ENCODE results near the gene TOP3A. TPM values are rescaled to one million over a fixed set of nuclear protein-coding genes. Genes with fewer than 3 reads are reported as not detected.

Gene TOP3A
- total and polyA plus RNA-seq, 2 of the 13 experiments (the other 11 are each of a cell fraction or from before 2014, with no cell fraction given), result 16.9 to 36.8 TPM

DNA sequence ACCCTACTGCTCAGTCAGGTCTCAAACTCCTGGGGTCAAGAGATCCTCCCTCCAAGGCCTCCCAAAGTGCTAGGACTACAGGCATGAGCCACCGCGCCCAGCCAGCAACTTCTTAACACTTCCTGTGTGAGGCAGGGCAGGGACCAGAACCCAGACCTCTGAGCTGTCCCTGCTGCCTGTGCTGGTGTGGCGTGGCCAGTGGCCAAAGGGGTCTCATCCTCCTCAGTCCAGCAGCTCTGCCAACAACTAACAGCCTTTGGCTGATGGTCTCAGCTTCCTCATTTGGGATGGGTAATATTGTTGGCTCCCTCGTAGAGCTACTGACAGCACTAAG, 90.8 kb downstream of the TOP3A start (continued):
- TF ChIP-seq EP300 (IDR thresholded peaks at IDR 0.05; ENCODE audit: low read depth in 2 of 2, low read length in 2 of 2) (no peak), EP300 (CRISPR knock-in tag; IDR thresholded peaks at IDR 0.05; ENCODE audit: borderline replicate concordance) (no peak), PHF5A (CRISPR knock-in tag; IDR thresholded peaks at IDR 0.05; ENCODE audit: low read depth, unreplicated experiment) (no peak), MTA1 (CRISPR knock-in tag; IDR thresholded peaks at IDR 0.05; ENCODE audit: borderline replicate concordance) (peak; percentile 4; the same call in 1 of the 2 replicates), TARDBP (CRISPR knock-in tag; IDR thresholded peaks at IDR 0.05) (no peak), FOXC1 (CRISPR knock-in tag; IDR thresholded peaks at IDR 0.05; ENCODE audit: borderline replicate concordance) (0 out of 2 replicates have a peak, but pooled peaks have one; percentile 26), SNAPC2 (CRISPR knock-in tag; IDR thresholded peaks at IDR 0.05) (no peak), FOXK2 (IDR thresholded peaks at IDR 0.05) (no peak), ZNF891 (CRISPR knock-in tag; IDR thresholded peaks at IDR 0.05) (no peak), ZBTB38 (CRISPR knock-in tag; IDR thresholded peaks at IDR 0.05) (0 out of 2 replicates have a peak, but pooled peaks have one; percentile 35), ZNF747 (CRISPR knock-in tag; IDR thresholded peaks at IDR 0.05; ENCODE audit: borderline replicate concordance) (no peak), SALL1 (CRISPR knock-in tag; IDR thresholded peaks at IDR 0.05) (peak; percentile 17; the same call in 1 of the 2 replicates), ZMYM3 (CRISPR knock-in tag; IDR thresholded peaks at IDR 0.05) (0 out of 2 replicates have a peak, but pooled peaks have one; percentile 25), ZNF367 (CRISPR knock-in tag; IDR thresholded peaks at IDR 0.05; ENCODE audit: borderline replicate concordance) (no peak), NCOR1 (IDR thresholded peaks at IDR 0.05; ENCODE audit: borderline replicate concordance, low read length) (no peak), RARG (CRISPR knock-in tag; IDR thresholded peaks at IDR 0.05; ENCODE audit: low read depth) (no peak), RXRA (CRISPR knock-in tag; IDR thresholded peaks at IDR 0.05) (no peak), ZMYM4 (CRISPR knock-in tag; IDR thresholded peaks at IDR 0.05) (0 out of 2 replicates have a peak, but pooled peaks have one; percentile 15), MIXL1 (CRISPR knock-in tag; IDR thresholded peaks at IDR 0.05) (no peak), NCOA2 (CRISPR knock-in tag; IDR thresholded peaks at IDR 0.05) (no peak), SP4 (CRISPR knock-in tag; IDR thresholded peaks at IDR 0.05) (no peak), MED1 (CRISPR knock-in tag; IDR thresholded peaks at IDR 0.05) (no peak), STAT5B (CRISPR knock-in tag; IDR thresholded peaks at IDR 0.05) (no peak)
- TF ChIP-seq, protein P1, sequence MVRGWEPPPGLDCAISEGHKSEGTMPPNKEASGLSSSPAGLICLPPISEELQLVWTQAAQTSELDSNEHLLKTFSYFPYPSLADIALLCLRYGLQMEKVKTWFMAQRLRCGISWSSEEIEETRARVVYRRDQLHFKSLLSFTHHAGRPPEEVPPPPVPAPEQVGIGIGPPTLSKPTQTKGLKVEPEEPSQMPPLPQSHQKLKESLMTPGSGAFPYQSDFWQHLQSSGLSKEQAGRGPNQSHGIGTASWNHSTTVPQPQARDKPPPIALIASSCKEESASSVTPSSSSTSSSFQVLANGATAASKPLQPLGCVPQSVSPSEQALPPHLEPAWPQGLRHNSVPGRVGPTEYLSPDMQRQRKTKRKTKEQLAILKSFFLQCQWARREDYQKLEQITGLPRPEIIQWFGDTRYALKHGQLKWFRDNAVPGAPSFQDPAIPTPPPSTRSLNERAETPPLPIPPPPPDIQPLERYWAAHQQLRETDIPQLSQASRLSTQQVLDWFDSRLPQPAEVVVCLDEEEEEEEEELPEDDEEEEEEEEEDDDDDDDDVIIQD (CRISPR knock-in tag; IDR thresholded peaks at IDR 0.05; ENCODE audit: low read depth), result no peak
- TF ChIP-seq, protein P2, sequence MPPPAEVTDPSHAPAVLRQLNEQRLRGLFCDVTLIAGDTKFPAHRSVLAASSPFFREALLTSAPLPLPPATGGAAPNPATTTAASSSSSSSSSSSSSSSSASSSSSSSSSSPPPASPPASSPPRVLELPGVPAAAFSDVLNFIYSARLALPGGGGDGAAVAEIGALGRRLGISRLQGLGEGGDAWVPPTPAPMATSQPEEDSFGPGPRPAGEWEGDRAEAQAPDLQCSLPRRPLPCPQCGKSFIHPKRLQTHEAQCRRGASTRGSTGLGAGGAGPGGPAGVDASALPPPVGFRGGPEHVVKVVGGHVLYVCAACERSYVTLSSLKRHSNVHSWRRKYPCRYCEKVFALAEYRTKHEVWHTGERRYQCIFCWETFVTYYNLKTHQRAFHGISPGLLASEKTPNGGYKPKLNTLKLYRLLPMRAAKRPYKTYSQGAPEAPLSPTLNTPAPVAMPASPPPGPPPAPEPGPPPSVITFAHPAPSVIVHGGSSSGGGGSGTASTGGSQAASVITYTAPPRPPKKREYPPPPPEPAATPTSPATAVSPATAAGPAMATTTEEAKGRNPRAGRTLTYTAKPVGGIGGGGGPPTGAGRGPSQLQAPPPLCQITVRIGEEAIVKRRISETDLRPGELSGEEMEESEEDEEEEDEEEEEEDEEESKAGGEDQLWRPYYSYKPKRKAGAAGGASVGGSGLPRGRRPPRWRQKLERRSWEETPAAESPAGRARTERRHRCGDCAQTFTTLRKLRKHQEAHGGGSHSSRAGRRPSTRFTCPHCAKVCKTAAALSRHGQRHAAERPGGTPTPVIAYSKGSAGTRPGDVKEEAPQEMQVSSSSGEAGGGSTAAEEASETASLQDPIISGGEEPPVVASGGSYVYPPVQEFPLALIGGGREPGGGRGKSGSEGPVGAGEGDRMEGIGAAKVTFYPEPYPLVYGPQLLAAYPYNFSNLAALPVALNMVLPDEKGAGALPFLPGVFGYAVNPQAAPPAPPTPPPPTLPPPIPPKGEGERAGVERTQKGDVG (CRISPR knock-in tag; IDR thresholded peaks at IDR 0.05; ENCODE audit: borderline replicate concordance), result no peak
- TF ChIP-seq, protein P3, sequence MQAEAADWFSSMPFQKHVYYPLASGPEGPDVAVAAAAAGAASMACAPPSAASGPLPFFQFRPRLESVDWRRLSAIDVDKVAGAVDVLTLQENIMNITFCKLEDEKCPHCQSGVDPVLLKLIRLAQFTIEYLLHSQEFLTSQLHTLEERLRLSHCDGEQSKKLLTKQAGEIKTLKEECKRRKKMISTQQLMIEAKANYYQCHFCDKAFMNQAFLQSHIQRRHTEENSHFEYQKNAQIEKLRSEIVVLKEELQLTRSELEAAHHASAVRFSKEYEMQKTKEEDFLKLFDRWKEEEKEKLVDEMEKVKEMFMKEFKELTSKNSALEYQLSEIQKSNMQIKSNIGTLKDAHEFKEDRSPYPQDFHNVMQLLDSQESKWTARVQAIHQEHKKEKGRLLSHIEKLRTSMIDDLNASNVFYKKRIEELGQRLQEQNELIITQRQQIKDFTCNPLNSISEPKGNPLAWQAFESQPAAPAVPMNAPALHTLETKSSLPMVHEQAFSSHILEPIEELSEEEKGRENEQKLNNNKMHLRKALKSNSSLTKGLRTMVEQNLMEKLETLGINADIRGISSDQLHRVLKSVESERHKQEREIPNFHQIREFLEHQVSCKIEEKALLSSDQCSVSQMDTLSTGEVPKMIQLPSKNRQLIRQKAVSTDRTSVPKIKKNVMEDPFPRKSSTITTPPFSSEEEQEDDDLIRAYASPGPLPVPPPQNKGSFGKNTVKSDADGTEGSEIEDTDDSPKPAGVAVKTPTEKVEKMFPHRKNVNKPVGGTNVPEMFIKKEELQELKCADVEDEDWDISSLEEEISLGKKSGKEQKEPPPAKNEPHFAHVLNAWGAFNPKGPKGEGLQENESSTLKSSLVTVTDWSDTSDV (CRISPR knock-in tag; IDR thresholded peaks at IDR 0.05), result no peak

Data from HepG2 (cell line).